SU-DHL-6 (cell line): Measurements from ENCODE around the gene PHYHIPL.

ENCODE experiments used
- H2AFZ ChIP-seq: fragments of 200-600 bp; sonication (generic); 2 replicates; pipeline ENCODE4 v1.6.1; 2014; ENCODE audit warnings: low read depth, mild to moderate bottlenecking, moderate library complexity, mixed read lengths, antibody characterized with exemption, low read length; ENCODE audit not compliant: severe bottlenecking
- H3F3A ChIP-seq: fragments of 200-600 bp; shearing (Covaris generic); 2 replicates; pipeline ENCODE4 v1.6.0; 2016; ENCODE audit warnings: antibody characterized with exemption, mild to moderate bottlenecking; ENCODE audit not compliant: insufficient read depth
- H3K27ac ChIP-seq: fragments of 200-600 bp; sonication (generic); 2 replicates; pipeline ENCODE4 v1.5.1; 2016; ENCODE audit warnings: low read depth, mild to moderate bottlenecking, low read length, moderate library complexity, mixed read lengths
- H3K27me3 ChIP-seq: fragments of 200-600 bp; sonication (generic), shearing (Covaris generic); 2 replicates; pipeline ENCODE4 v1.6.0; 2014; ENCODE audit warnings: mild to moderate bottlenecking, low read length
- H3K36me3 ChIP-seq: fragments of 200-600 bp; sonication (generic); 2 replicates; pipeline ENCODE4 v1.6.1; 2014; ENCODE audit warnings: mild to moderate bottlenecking, low read length, mixed read lengths
- H3K4me2 ChIP-seq: fragments of 300-600, 200-600 bp; shearing (Covaris generic), sonication (generic); 2 replicates; pipeline ENCODE4 v1.6.0; 2014; ENCODE audit warnings: low read length, low read depth, mild to moderate bottlenecking; ENCODE audit not compliant: poor library complexity, severe bottlenecking
- H3K4me3 ChIP-seq: fragments of 200-600 bp; sonication (generic); 2 replicates; pipeline ENCODE4 v1.5.1; 2014; ENCODE audit warnings: antibody characterized with exemption, low read length, mild to moderate bottlenecking, mixed read lengths; ENCODE audit not compliant: insufficient read depth, poor library complexity, severe bottlenecking
- H3K79me2 ChIP-seq: fragments of 200-600 bp; sonication (generic); 2 replicates; pipeline ENCODE4 v1.6.1; 2014; ENCODE audit warnings: mild to moderate bottlenecking, low read length, moderate library complexity; ENCODE audit not compliant: insufficient read depth
- H3K9ac ChIP-seq: fragments of 200-600 bp; sonication (generic); 2 replicates; pipeline ENCODE4 v1.7.0; 2014; ENCODE audit warnings: mild to moderate bottlenecking, low read length
- H3K9me2 ChIP-seq: fragments of 200-600 bp; sonication (generic); replicated peaks from 2 replicates; pipeline ENCODE4 v1.6.1; 2014; ENCODE audit warnings: low read length; ENCODE audit not compliant: insufficient read depth
- H3K9me3 ChIP-seq: fragments of 200-600 bp; sonication (generic); 2 replicates; pipeline ENCODE4 v1.6.1; 2014; ENCODE audit warnings: low read length, mixed read lengths; ENCODE audit not compliant: insufficient read depth
- H4K20me1 ChIP-seq: fragments of 200-600 bp; sonication (generic); 2 replicates; pipeline ENCODE4 v1.6.1; 2014; ENCODE audit warnings: low read depth, mild to moderate bottlenecking, antibody characterized with exemption, low read length, moderate library complexity, mixed read lengths
- CTCF ChIP-seq: fragments of 200-600 bp; sonication (generic); IDR thresholded peaks from one replicate; pipeline ENCODE4 v1.5.1; 2017; ENCODE audit warnings: antibody characterized with exemption, mild to moderate bottlenecking, low read length, moderate library complexity; ENCODE audit not compliant: insufficient read depth, poor library complexity, severe bottlenecking
- EZH2phosphoT487 ChIP-seq: fragments of 200-600 bp; sonication (generic), shearing (Covaris generic); conservative IDR thresholded peaks from 2 replicates; pipeline ENCODE4 v1.6.1; 2018; ENCODE audit warnings: mild to moderate bottlenecking, antibody characterized with exemption, low read length, moderate library complexity, mixed read lengths

PHYHIPL gene

GRCh38 chr10:59148701-59149100 lies 27.7 kb upstream of the PHYHIPL start:
- Histone ChIP-seq H3K9me3 (no peaks in the 10 kb centered on the region), H3K36me3 (no peaks in the 10 kb centered on the region), H3K9ac (no peak overlapping the region), H4K20me1 (no peaks in the 10 kb centered on the region), H3K27me3 (no peaks in the 10 kb centered on the region), H3F3A (no peaks in the 10 kb centered on the region), H3K9me2 (no peaks in the 10 kb centered on the region), H3K4me3 (no peak overlapping the region), H2AFZ (no peak overlapping the region), H3K27ac (no peak overlapping the region), H3K4me2 (no peak overlapping the region), H3K79me2 (no peaks in the 10 kb centered on the region)
- TF ChIP-seq CTCF = no peak
- TF ChIP-seq EZH2phosphoT487 = no peak

- H3K36me3 ChIP-seq = no peaks in the 10 kb centered on the region
- no peak overlapping the region for H3K9ac ChIP-seq
- no peak overlapping the region for H3K4me2 ChIP-seq
- TF ChIP-seq CTCF (no peak), EZH2phosphoT487 (no peak)
- H3K4me3 ChIP-seq = no peak overlapping the region
- no peaks in the 10 kb centered on the region for H3K27me3 ChIP-seq
- H3K9me3 ChIP-seq = no peaks in the 10 kb centered on the region
- H3K9me2 ChIP-seq = no peaks in the 10 kb centered on the region
- H2AFZ ChIP-seq = no peak overlapping the region
- no peaks in the 10 kb centered on the region for H3F3A ChIP-seq
- no peaks in the 10 kb centered on the region for H4K20me1 ChIP-seq
- no peak overlapping the region for H3K27ac ChIP-seq
- no peaks in the 10 kb centered on the region for H3K79me2 ChIP-seq
Observed at GRCh38 chr10:59155556-59155955, 20.9 kb upstream of the PHYHIPL start.

GRCh38 chr10:59167512-59167911 lies 8.9 kb upstream of the PHYHIPL start:
- no peak for TF ChIP-seq CTCF
- no peak for TF ChIP-seq EZH2phosphoT487
- Histone ChIP-seq H3K9me3 (peaks cover 7% of the 10 kb centered on the region; the same call in 1 of the 2 replicates), H3K4me2 (no peak overlapping the region), H4K20me1 (no peaks in the 10 kb centered on the region), H3F3A (no peaks in the 10 kb centered on the region), H3K27ac (no peak overlapping the region), H3K9ac (no peak overlapping the region), H3K27me3 (no peaks in the 10 kb centered on the region), H3K9me2 (no peaks in the 10 kb centered on the region), H2AFZ (peak overlapping the region; percentile 16), H3K79me2 (no peaks in the 10 kb centered on the region), H3K36me3 (peaks cover 5% of the 10 kb centered on the region; the same call in 1 of the 2 replicates), H3K4me3 (no peak overlapping the region)
